ENCODE results near the gene NSUN6.

Gene NSUN6, protein sequence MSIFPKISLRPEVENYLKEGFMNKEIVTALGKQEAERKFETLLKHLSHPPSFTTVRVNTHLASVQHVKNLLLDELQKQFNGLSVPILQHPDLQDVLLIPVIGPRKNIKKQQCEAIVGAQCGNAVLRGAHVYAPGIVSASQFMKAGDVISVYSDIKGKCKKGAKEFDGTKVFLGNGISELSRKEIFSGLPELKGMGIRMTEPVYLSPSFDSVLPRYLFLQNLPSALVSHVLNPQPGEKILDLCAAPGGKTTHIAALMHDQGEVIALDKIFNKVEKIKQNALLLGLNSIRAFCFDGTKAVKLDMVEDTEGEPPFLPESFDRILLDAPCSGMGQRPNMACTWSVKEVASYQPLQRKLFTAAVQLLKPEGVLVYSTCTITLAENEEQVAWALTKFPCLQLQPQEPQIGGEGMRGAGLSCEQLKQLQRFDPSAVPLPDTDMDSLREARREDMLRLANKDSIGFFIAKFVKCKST

GRCh38 chr10:18651324-18652007 is at the start of gene NSUN6:
TSS of gene NSUN6 (minus strand) at chr10:18651587. CDS start at chr10:18651203, 384 bp downstream.
- DNase-seq (ENCODE audit: low read depth), result peak; percentile 81

- DNase-seq (ENCODE audit: low read depth), result peak; percentile 33
These were observed 48.8 kb upstream of the NSUN6 start for GRCh38 chr10:18699849-18700840.

DNA sequence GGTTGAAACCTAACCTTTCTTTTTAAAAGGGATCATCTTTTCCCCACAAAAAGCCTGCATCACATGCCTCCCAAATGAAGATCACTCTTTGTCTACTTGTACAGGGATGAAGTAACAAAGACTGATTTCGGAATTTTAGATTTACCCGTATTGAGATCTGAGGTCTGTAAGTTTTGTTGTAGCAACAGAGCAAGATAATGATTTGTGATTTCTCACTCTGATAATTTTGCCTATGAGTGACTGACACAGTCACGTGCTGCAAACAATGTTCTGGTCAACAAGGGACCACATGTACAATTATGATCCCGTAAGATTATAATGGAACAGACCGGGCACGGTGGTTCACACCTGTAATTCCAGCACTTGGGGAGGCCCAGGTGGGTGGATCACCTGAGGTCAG is 39.2 kb upstream of the NSUN6 start:
- DNase-seq (ENCODE audit: low read depth), result no peak

- peak; percentile 51 for DNase-seq (ENCODE audit: low read depth)
These were observed 38.1 kb upstream of the NSUN6 start for GRCh38 chr10:18689498-18689897.

DNA sequence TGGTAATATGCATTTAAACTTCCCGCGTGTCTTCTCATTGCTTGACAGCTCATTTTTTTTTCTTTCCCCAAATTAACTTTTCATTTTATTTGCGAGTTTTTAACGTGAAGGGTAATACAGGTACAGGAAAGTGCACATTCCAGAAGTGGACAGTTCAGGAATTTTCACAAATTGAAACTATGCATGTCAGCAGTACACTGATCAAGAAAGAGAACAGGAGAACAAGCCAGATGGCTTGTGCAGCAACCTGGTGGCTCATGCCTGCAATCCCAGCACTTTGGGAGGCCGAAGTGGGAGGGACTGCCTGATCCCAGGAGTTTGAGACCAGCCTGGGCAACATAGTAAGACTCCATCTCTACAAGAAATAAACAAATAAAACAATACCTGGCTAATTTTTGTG is 36.3 kb upstream of the NSUN6 start:
- DNase-seq (ENCODE audit: low read depth), result no peak

DNA sequence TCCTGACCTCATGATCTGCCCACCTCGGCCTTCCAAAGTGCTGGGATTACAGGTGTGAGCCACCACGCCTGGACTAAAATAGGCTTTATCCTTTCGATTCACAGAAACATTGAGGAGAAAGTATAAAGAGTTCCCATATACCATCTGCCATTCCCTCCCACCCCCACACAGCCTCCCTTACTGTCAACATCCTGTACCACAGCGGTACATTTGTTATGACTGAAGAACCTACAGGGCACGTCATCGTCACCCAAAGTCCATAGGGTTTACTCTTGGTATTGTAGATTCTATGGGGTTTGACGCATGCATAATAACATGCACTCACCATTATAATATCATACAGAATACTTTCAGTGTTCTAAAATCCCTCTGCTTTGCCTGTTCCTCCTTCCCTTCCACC is 35.8 kb upstream of the NSUN6 start:
- no peak for DNase-seq (ENCODE audit: low read depth)

- DNase-seq (ENCODE audit: low read depth), result no peak
These were observed 34.2 kb upstream of the NSUN6 start for GRCh38 chr10:18685555-18685954.

GRCh38 chr10:18684953-18685352 is 33.6 kb upstream of the NSUN6 start:
- no peak for DNase-seq (ENCODE audit: low read depth)

DNA sequence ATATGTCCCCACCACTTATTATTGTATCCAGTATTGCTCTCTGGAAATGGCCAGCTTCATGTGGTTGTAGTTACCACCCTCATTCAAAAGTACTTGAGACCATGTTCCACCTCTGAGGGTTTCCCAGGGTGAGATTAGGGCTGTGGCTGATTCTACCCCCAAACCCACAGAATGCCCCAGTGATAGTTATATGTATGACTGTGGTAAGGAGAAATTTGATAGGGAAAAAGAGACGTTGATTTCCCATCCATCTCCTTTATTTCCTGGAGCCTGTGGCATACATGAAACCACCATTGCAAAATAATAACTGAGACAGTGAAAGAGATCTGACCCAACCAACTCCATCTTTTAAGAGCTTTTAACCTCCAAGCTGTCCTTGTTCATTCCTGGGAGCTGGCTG is 33.0 kb upstream of the NSUN6 start:
- peak; percentile 75 for DNase-seq (ENCODE audit: low read depth)

GRCh38 chr10:18683427-18683826 is 32.0 kb upstream of the NSUN6 start:
- DNase-seq (ENCODE audit: low read depth), result peak; percentile 62

DNA sequence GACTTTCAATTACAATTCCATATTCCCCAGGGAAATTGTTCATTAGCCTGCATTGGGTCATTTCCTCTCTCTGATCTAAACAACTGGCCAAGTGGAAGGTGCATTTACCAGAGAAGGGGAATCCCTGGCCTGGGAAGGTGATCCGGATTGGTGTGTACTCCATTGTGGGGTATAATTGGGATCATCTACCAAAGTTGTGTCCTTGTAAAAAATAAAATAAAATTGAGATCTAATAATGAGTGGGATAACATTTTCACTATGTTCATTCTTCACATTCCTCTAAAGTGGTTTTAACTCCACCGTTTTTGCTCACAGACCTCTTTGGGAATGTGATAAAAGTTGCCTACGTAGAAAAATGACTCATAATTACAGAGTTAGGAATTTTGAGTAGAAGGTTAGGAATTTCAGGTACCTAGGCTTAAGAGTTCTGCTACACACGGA is 30.6 kb upstream of the NSUN6 start:
- DNase-seq (ENCODE audit: low read depth), result peak; percentile 71

GRCh38 chr10:18681366-18681765 is 30.0 kb upstream of the NSUN6 start:
- peak; percentile 73 for DNase-seq (ENCODE audit: low read depth)

- no peak for DNase-seq (ENCODE audit: low read depth)
These were observed 29.4 kb upstream of the NSUN6 start for GRCh38 chr10:18680754-18681153.

- DNase-seq (ENCODE audit: low read depth), result no peak
These were observed 23.9 kb upstream of the NSUN6 start for GRCh38 chr10:18675086-18675801.

DNA sequence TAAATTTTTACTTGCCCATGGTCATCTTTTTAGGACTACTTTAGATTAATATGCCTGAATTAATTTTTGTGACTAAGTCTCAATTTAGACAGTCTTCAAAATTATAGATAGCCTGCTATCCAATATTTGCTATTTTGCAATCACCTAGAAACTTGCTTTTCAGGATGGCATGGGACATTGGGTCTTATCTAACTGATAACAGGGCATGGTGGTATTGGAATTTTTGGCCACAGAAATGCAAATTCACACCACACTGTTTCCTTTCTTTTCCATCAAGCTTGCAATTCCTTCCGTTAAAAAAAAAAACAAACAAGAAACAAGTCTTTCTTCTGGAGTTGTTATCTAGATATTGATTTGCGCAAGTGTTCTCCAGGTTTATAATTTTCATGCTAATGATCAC is 16.6 kb upstream of the NSUN6 start:
- no peak for DNase-seq (ENCODE audit: low read depth)

DNA sequence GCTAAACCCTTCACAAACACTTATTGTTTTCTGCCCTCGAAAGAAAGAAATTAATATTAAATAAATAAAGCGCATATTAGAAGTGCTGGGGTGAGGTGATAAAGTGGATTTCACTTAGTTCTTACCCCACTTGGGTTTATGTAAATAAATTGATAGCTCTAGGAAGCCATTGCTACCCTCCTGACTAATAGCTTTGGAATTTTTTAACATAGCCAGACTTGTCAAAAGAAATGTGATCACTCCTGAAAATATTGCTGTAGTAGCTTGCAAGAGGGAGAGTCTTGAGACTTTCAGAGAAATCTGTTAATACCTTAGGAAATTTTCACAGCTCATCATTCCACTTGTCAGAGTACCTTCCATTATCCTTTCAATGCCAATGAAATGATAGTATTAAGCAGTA is 15.4 kb upstream of the NSUN6 start:
- DNase-seq (ENCODE audit: low read depth), result peak; percentile 71

- no peak for DNase-seq (ENCODE audit: low read depth)
These were observed 14.6 kb upstream of the NSUN6 start for GRCh38 chr10:18665815-18666558.

- DNase-seq (ENCODE audit: low read depth), result no peak
These were observed 13.6 kb upstream of the NSUN6 start for GRCh38 chr10:18664841-18665478.

GRCh38 chr10:18660816-18661431 is 9.5 kb upstream of the NSUN6 start:
- DNase-seq (ENCODE audit: low read depth), result no peak
